Breast epithelium (tissue), 3 donors: ENCODE data around the gene UTP3.
"Not testable (repeated sequence)": the region's sequence is repeated elsewhere in the genome, so short reads cannot be mapped to it uniquely, and the experiment has no call there.

Source experiments
- POLR2AphosphoS5 ChIP-seq, 3 donors: sonication (generic); formaldehyde crosslinking; IDR thresholded peaks; one replicate each; pipeline ENCODE4 v1.6.1; 2017; ENCODE audit warnings: antibody characterized with exemption in 3 of 3
- TF ChIP-seq, protein P1 (sequence below), 3 donors: fragments of 450-650 bp; IDR thresholded peaks; one replicate each; pipeline ENCODE4 v1.5.1; 2016 to 2017; ENCODE audit warnings: antibody characterized with exemption in 3 of 3, mild to moderate bottlenecking in 3 of 3, moderate library complexity in 3 of 3

DNA sequence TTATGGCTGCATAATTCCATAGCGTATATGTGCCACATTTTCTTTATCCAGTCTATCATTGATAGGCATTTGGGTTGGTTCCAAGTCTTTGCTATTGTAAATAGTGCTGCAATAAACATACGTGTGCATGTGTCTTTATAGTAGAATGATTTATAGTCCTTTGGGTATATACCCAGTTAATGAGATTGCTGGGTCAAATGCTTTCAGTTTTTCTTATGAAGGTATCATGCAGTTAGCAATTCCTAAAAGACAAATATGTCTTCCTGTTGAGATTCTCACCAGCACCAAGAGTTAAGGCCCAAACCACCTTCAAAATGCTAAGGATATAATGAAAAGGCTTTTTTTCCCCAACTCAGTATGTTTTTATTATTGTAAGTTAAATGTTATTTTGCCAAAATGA lies 14.3 kb downstream of the UTP3 start:
- TF ChIP-seq, protein P1, sequence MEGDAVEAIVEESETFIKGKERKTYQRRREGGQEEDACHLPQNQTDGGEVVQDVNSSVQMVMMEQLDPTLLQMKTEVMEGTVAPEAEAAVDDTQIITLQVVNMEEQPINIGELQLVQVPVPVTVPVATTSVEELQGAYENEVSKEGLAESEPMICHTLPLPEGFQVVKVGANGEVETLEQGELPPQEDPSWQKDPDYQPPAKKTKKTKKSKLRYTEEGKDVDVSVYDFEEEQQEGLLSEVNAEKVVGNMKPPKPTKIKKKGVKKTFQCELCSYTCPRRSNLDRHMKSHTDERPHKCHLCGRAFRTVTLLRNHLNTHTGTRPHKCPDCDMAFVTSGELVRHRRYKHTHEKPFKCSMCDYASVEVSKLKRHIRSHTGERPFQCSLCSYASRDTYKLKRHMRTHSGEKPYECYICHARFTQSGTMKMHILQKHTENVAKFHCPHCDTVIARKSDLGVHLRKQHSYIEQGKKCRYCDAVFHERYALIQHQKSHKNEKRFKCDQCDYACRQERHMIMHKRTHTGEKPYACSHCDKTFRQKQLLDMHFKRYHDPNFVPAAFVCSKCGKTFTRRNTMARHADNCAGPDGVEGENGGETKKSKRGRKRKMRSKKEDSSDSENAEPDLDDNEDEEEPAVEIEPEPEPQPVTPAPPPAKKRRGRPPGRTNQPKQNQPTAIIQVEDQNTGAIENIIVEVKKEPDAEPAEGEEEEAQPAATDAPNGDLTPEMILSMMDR (IDR thresholded peaks at IDR 0.05): not testable (repeated sequence)
- not testable (repeated sequence) for TF ChIP-seq POLR2AphosphoS5 (IDR thresholded peaks at IDR 0.05)
